PC-3 (cell line): ENCODE data around the gene SCT. TPM values are rescaled to one million over a fixed set of nuclear protein-coding genes. Genes with fewer than 3 reads are reported as not detected.

Source experiments
- ATAC-seq: fragments of 200-7000 bp; cut with Tn5 transposase; 2 replicates; pipeline ENCODE4 v1.9.1; 2020; ENCODE audit warnings: mild to moderate bottlenecking, moderate library complexity
- BruUV-seq: library from RNA; stranded (reverse); fragments of 400-500 nt; replicated peaks from 2 replicates; lab custom pipeline; 2021; lab: Mats Ljungman, UMichigan
- CTCF ChIA-PET: fragments of 300-600 bp; sonication (Branson Sonifier 250); formaldehyde crosslinking; loops from one replicate; lab custom pipeline; 2022; ENCODE audit warnings: antibody characterized with exemption; lab: Charles Lee
- POLR2A ChIA-PET: fragments of 300-600 bp; sonication (Branson Sonifier 250); formaldehyde crosslinking; loops from one replicate; lab custom pipeline; 2022; ENCODE audit warnings: antibody characterized with exemption; ENCODE audit not compliant: unreplicated experiment; lab: Charles Lee
- DNase-seq: peaks from one replicate; pipeline ENCODE4 v3.0.0-alpha.2; 2015
- H2AFZ ChIP-seq: fragments of 300-600 bp; sonication (generic); 2 replicates; pipeline ENCODE4 v1.6.0; 2016; ENCODE audit warnings: antibody characterized with exemption, low read length
- H3F3A ChIP-seq: fragments of 300-600 bp; sonication (generic); one replicate; pipeline ENCODE4 v1.6.0; 2017; ENCODE audit warnings: antibody characterized with exemption, low read length, control low read depth, mild to moderate bottlenecking; ENCODE audit not compliant: unreplicated experiment
- H3K27ac ChIP-seq: fragments of 300-600 bp; sonication (generic); 2 replicates; pipeline ENCODE4 v1.5.1; 2016; ENCODE audit warnings: mild to moderate bottlenecking, low read length
- H3K27me3 ChIP-seq: fragments of 300-600 bp; sonication (generic); 2 replicates; pipeline ENCODE4 v1.6.1; 2016; ENCODE audit warnings: low read length, mixed read lengths
- H3K36me3 ChIP-seq: fragments of 300-600 bp; sonication (generic); 2 replicates; pipeline ENCODE4 v1.6.1; 2016; ENCODE audit warnings: low read depth, mixed run types, low read length, mixed read lengths
- H3K4me1 ChIP-seq: fragments of 300-600 bp; sonication (generic); 2 replicates; pipeline ENCODE4 v1.5.1; 2016; ENCODE audit warnings: low read length; ENCODE audit not compliant: insufficient read depth
- H3K4me2 ChIP-seq: fragments of 300-600 bp; sonication (generic); 2 replicates; pipeline ENCODE4 v1.6.0; 2016; ENCODE audit warnings: low read length
- H3K4me3 ChIP-seq: fragments of 300-600 bp; sonication (generic); 2 replicates; pipeline ENCODE4 v1.5.1; 2016; ENCODE audit warnings: mild to moderate bottlenecking, low read length, mixed read lengths
- H3K79me2 ChIP-seq: fragments of 300-600 bp; sonication (generic); 2 replicates; pipeline ENCODE4 v1.6.1; 2017; ENCODE audit warnings: low read length, mixed read lengths
- H3K9ac ChIP-seq: fragments of 300-600 bp; sonication (generic); 2 replicates; pipeline ENCODE4 v1.6.0; 2016; ENCODE audit warnings: mild to moderate bottlenecking, low read length
- H3K9me2 ChIP-seq: fragments of 300-600 bp; sonication (generic); replicated peaks from 2 replicates; pipeline ENCODE4 v1.6.1; 2016; ENCODE audit warnings: mixed run types, low read length, mixed read lengths
- H3K9me3 ChIP-seq: fragments of 300-600 bp; sonication (generic); 2 replicates; pipeline ENCODE4 v1.6.1; 2016; ENCODE audit warnings: low read length, mixed read lengths
- H4K20me1 ChIP-seq: fragments of 300-600 bp; sonication (generic); 2 replicates; pipeline ENCODE4 v1.6.1; 2016; ENCODE audit warnings: low read length, mixed read lengths
- CTCF ChIP-seq: fragments of 300-600 bp; sonication (generic); conservative IDR thresholded peaks from 2 replicates; pipeline ENCODE4 v1.5.1; 2017; ENCODE audit warnings: antibody characterized with exemption, low read depth, mild to moderate bottlenecking, low read length
- EZH2 ChIP-seq: fragments of 300-600 bp; sonication (generic); IDR thresholded peaks from one replicate; pipeline ENCODE4 v1.6.1; 2017; ENCODE audit warnings: antibody characterized with exemption, mild to moderate bottlenecking, low read length; ENCODE audit not compliant: unreplicated experiment
- EZH2phosphoT487 ChIP-seq: fragments of 300-600 bp; sonication (generic); IDR thresholded peaks from 2 replicates; pipeline ENCODE4 v1.6.1; 2018; ENCODE audit warnings: mild to moderate bottlenecking, antibody characterized with exemption, low read length, borderline replicate concordance
- intact Hi-C: fragments of 100-400 bp; cut with micrococcal nuclease; formaldehyde crosslinking; loops from 2 replicates; pipeline ENCODE4 v1.9.0; 2023
- total RNA-seq: library from RNA; depleted of rRNA; stranded (reverse); fragments of >200 nt; gene quantifications from 2 replicates; pipeline ENCODE4 v1.2.3, GENCODE V29; 2014

Gene SCT
- total RNA-seq, 1 experiment from 2014 or later: not detected

DNA sequence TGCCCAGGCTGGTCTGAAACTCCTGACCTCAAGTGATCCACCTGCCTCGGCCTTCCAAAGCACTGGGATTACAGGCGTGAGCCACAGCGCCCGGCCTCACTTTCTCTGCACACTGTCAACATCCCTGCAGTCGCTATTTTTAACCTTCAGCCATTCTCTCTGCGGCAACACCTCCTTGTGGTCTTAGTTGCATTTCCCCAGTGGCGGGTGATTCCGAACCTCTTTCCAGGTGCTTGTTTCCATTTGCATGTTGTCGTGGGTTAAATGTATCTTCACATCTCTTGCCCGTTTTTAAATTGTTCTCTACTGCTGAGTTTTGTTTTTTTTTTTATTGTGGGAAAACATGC lies 2.2 kb upstream of the SCT start:
- POLR2A ChIA-PET: no interaction called here
- DNase-seq (no peak), ATAC-seq (no peak)
- H3F3A ChIP-seq: no peaks in the 10 kb centered on the region
- no peak overlapping the region for H3K9ac ChIP-seq
- H3K27ac ChIP-seq: no peak overlapping the region
- peaks cover 4% of the 10 kb centered on the region; the same call in 1 of the 2 replicates for H3K4me1 ChIP-seq
- no peak overlapping the region for H2AFZ ChIP-seq
- H3K9me3 ChIP-seq: no peaks in the 10 kb centered on the region
- H3K27me3 ChIP-seq: no peaks in the 10 kb centered on the region
- H4K20me1 ChIP-seq: no peaks in the 10 kb centered on the region
- no TSS peak for BruUV-seq
- CTCF ChIA-PET: no interaction called here
- TF ChIP-seq EZH2phosphoT487 (no peak), EZH2 (no peak), CTCF (no peak)
- H3K4me3 ChIP-seq: no peak overlapping the region
- H3K9me2 ChIP-seq: no peaks in the 10 kb centered on the region
- intact Hi-C loops: no loop called here
- no peaks in the 10 kb centered on the region for H3K79me2 ChIP-seq
- H3K4me2 ChIP-seq: no peak overlapping the region
- H3K36me3 ChIP-seq: no peaks in the 10 kb centered on the region

DNA sequence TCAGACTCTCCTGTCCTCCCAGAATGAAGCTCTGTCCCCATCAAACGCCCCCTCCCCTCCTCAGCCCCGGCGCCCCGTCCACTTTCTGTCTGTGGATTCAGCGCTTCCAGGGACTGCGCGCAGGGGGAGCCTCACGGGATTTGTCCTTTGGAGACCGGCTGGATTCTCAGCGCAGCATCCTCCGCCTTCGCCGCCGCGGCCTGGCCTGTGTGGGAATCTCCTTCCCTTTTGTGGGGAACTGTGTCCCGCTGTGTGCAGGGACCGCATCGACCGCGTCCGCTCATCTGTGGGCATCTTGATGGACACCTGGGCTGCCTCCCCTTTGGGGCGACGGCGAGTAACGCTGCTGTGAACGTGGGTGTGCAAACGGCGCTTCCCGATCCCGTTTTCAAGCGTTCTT lies 1.1 kb upstream of the SCT start:
- H4K20me1 ChIP-seq: no peaks in the 10 kb centered on the region
- intact Hi-C loops: no loop called here
- ATAC-seq: no peak

DNA sequence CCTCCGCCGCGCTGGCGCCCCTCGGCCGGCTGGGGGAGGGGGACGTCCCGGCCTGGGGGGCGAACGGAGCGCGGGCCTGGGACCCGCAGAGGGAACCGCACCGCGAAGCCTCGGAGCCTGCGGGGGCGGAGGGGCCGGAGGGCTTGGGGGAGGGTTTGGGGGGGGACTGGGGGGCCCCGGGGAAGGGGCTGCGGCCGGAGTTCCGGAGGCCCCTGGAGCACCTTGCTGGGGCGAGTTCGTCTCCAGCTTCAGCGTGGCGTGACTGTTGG lies 261 bp upstream of the SCT start:
- no peak for ATAC-seq

More for the DNA sequence above, 1.1 kb upstream of the SCT start:
- H3K27ac ChIP-seq: no peak overlapping the region
- no peak overlapping the region for H3K4me3 ChIP-seq
- ChIA-PET POLR2A (no interaction called here), CTCF (no interaction called here)
- H3K9me3 ChIP-seq: no peaks in the 10 kb centered on the region
- no peaks in the 10 kb centered on the region for H3K9me2 ChIP-seq
- peak overlapping the region; percentile 31; the same call in 1 of the 2 replicates for H3K4me2 ChIP-seq
- no peaks in the 10 kb centered on the region for H3K36me3 ChIP-seq
- no peak for DNase-seq
- no peaks in the 10 kb centered on the region for H3K79me2 ChIP-seq
- H3K4me1 ChIP-seq: peaks cover 7% of the 10 kb centered on the region; the same call in 1 of the 2 replicates
- no peak overlapping the region for H2AFZ ChIP-seq
- no TSS peak for BruUV-seq
- no peaks in the 10 kb centered on the region for H3F3A ChIP-seq
- no peak for TF ChIP-seq EZH2phosphoT487
- no peak for TF ChIP-seq EZH2
- no peak for TF ChIP-seq CTCF
- H3K27me3 ChIP-seq: no peaks in the 10 kb centered on the region
- H3K9ac ChIP-seq: no peak overlapping the region

More for the DNA sequence above, 261 bp upstream of the SCT start:
- Histone ChIP-seq H3K9ac (no peak overlapping the region), H2AFZ (no peak overlapping the region), H3K36me3 (no peaks in the 10 kb centered on the region), H3K27me3 (no peaks in the 10 kb centered on the region), H3K9me2 (no peaks in the 10 kb centered on the region), H3K4me3 (no peak overlapping the region), H3K4me2 (no peak overlapping the region), H3K9me3 (no peaks in the 10 kb centered on the region), H3K79me2 (no peaks in the 10 kb centered on the region), H3K4me1 (peaks cover 7% of the 10 kb centered on the region; the same call in 1 of the 2 replicates), H3K27ac (no peak overlapping the region), H3F3A (no peaks in the 10 kb centered on the region), H4K20me1 (no peaks in the 10 kb centered on the region)
- POLR2A ChIA-PET: no interaction called here
- intact Hi-C loops: no loop called here
- no peak for TF ChIP-seq EZH2phosphoT487
- TF ChIP-seq EZH2: no peak
- TF ChIP-seq CTCF: no peak
- CTCF ChIA-PET: no interaction called here
- BruUV-seq: no TSS peak
- DNase-seq: no peak
